Upper lobe of right lung (tissue), 1 donor: ENCODE results near the gene ACTRT2. TPM values are rescaled to one million over a fixed set of nuclear protein-coding genes. Genes with fewer than 3 reads are reported as not detected.
A peak's percentile ranks its signal among the peaks of the same experiment; 100 is the strongest.

Experiments
- ATAC-seq: fragments of 200-7000 bp; cut with Tn5 transposase; one replicate; pipeline ENCODE4 v1.9.1; 2020; ENCODE audit warnings: mild to moderate bottlenecking, moderate library complexity
- DNase-seq: peaks from one replicate; pipeline ENCODE4 v3.0.0-alpha.2; 2020
- H3K27ac ChIP-seq: fragments of 200-600 bp; one replicate; pipeline ENCODE4 v1.8.0; 2022
- H3K27me3 ChIP-seq: fragments of 200-600 bp; one replicate; pipeline ENCODE4 v1.8.0; 2022; ENCODE audit warnings: mild to moderate bottlenecking
- H3K36me3 ChIP-seq: fragments of 200-600 bp; one replicate; pipeline ENCODE4 v1.8.0; 2022
- H3K4me1 ChIP-seq: fragments of 200-600 bp; one replicate; pipeline ENCODE4 v1.8.0; 2022
- H3K4me3 ChIP-seq: fragments of 200-600 bp; one replicate; pipeline ENCODE4 v1.8.0; 2022; ENCODE audit warnings: mild to moderate bottlenecking
- H3K9me3 ChIP-seq: fragments of 200-600 bp; one replicate; pipeline ENCODE4 v1.8.0; 2022
- CTCF ChIP-seq: fragments of 200-600 bp; IDR thresholded peaks from one replicate; pipeline ENCODE4 v1.8.0; 2022; ENCODE audit warnings: antibody characterized with exemption
- intact Hi-C: fragments of 100-400 bp; cut with DNase I; formaldehyde crosslinking; loops from one replicate; pipeline ENCODE4 v1.11.0; 2022
- total RNA-seq: library from RNA; stranded (reverse); fragmentation: NEBNext Ultra II Directional; extraction: Animal tissue kit (Norgen Biotek cat#: 25700); gene quantifications from one replicate; pipeline ENCODE4 v1.2.1, GENCODE V29; 2021
- donor health status: DM: no; HTN: yes; CAD: no; lungs with severe emphysema.

Gene ACTRT2
- total RNA-seq, 1 donor from 2014 or later = not detected

GRCh38 chr1:2974701-2975301 is 46.5 kb upstream of the ACTRT2 start:
- no peak overlapping the region for H3K27ac ChIP-seq
- H3K4me1 ChIP-seq = no peaks in the 10 kb centered on the region
- peak; percentile 57 for DNase-seq
- ATAC-seq = no peak
- no peak overlapping the region for H3K4me3 ChIP-seq
- no peaks in the 10 kb centered on the region for H3K36me3 ChIP-seq
- H3K27me3 ChIP-seq = peaks cover 9% of the 10 kb centered on the region
- TF ChIP-seq CTCF = no peak
- intact Hi-C loops = no loop called here
- H3K9me3 ChIP-seq = no peaks in the 10 kb centered on the region

- H3K4me1 ChIP-seq = no peaks in the 10 kb centered on the region
- peaks cover 6% of the 10 kb centered on the region for H3K27me3 ChIP-seq
- TF ChIP-seq CTCF = no peak
- H3K27ac ChIP-seq = no peak overlapping the region
- ATAC-seq = no peak
- intact Hi-C loops = no loop called here
- H3K4me3 ChIP-seq = no peak overlapping the region
- no peaks in the 10 kb centered on the region for H3K36me3 ChIP-seq
- no peaks in the 10 kb centered on the region for H3K9me3 ChIP-seq
- DNase-seq = peak; percentile 53
Observed at GRCh38 chr1:2975466-2976179, 45.6 kb upstream of the ACTRT2 start.

DNA sequence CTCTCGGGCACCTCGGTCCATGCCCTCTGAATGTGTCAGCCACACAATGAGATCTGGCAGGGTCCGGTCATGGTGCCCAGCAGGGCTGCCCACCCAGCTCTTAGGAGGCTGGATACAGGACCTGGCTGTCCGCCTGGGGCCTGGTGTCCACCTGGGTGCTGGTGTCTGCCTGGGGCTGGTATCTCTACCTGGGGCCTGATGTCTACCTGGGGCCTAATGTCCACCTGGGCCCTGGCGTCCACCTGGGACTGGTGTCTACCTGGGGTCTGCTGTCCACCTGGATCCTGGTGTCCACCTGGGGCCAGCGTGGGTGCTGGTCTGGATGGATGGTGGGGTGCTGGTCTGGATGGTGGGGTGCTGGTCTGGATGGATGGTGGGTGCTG is 45.1 kb upstream of the ACTRT2 start:
- H3K4me1 ChIP-seq = no peaks in the 10 kb centered on the region
- ATAC-seq = no peak
- peak; percentile 52 for DNase-seq
- no peaks in the 10 kb centered on the region for H3K9me3 ChIP-seq
- intact Hi-C loops = no loop called here
- no peak overlapping the region for H3K4me3 ChIP-seq
- H3K27me3 ChIP-seq = peaks cover 6% of the 10 kb centered on the region
- no peak overlapping the region for H3K27ac ChIP-seq
- H3K36me3 ChIP-seq = no peaks in the 10 kb centered on the region
- no peak for TF ChIP-seq CTCF

GRCh38 chr1:2977886-2978611 is 43.2 kb upstream of the ACTRT2 start:
- Histone ChIP-seq H3K4me1 (no peaks in the 10 kb centered on the region), H3K27me3 (no peaks in the 10 kb centered on the region), H3K4me3 (no peak overlapping the region), H3K36me3 (no peaks in the 10 kb centered on the region), H3K9me3 (no peaks in the 10 kb centered on the region), H3K27ac (no peak overlapping the region)
- TF ChIP-seq CTCF = no peak
- intact Hi-C loops = no loop called here
- ATAC-seq (no peak), DNase-seq (peak; percentile 44)

DNA sequence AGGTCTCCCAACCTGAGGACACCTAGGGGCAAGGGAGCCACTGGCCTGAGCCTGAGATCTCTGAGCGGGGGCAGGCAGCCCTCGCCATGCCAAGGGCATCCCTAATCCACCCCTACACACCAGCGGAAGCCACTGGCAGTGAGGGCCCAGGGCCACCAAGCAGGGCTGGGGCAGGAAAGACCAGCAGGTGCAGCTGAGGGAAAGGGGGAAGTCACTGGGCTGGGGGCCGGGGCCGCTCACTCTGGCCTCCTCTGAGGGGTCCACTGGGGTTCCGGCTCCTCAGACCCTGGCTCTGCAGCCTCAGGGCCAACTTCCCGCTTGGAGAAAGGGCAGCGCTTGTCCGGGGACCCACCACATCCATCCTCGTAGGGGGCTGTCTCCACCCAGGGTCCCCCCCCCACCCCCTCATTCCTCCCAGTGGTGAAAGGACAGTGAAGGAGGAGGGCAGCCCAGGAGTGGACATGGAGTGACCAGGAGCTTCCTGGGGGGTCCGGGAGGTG is 42.5 kb upstream of the ACTRT2 start:
- intact Hi-C loops = no loop called here
- peak; percentile 55 for DNase-seq
- TF ChIP-seq CTCF = no peak

More for the DNA sequence above, 42.5 kb upstream of the ACTRT2 start:
- Histone ChIP-seq H3K4me1 (no peaks in the 10 kb centered on the region), H3K9me3 (no peaks in the 10 kb centered on the region), H3K27me3 (no peaks in the 10 kb centered on the region), H3K27ac (no peak overlapping the region), H3K4me3 (no peak overlapping the region), H3K36me3 (no peaks in the 10 kb centered on the region)
- no peak for ATAC-seq
